Activated naive CD8-positive, alpha-beta T cell treated with anti-CD3 and anti-CD28 coated beads for 36 hours (primary cell): Measurements from ENCODE around the gene NEURL1B. TPM values are rescaled to one million over a fixed set of nuclear protein-coding genes. Genes with fewer than 3 reads are reported as not detected.
"Not testable (repeated sequence)": the region's sequence is repeated elsewhere in the genome, so short reads cannot be mapped to it uniquely, and the experiment has no call there.

Experiments used
- DNase-seq: peaks from one replicate; pipeline ENCODE4 v3.0.0; 2021
- H3K27ac Mint-ChIP-seq: one replicate; pipeline ENCODE4 v1.8.0; 2022; ENCODE audit warnings: mild to moderate bottlenecking, moderate library complexity, mixed read lengths
- H3K27me3 Mint-ChIP-seq: one replicate; pipeline ENCODE4 v1.8.0; 2022; ENCODE audit warnings: mild to moderate bottlenecking, mixed read lengths
- H3K36me3 Mint-ChIP-seq: one replicate; pipeline ENCODE4 v1.8.0; 2021; ENCODE audit warnings: mild to moderate bottlenecking, mixed read lengths
- H3K4me1 Mint-ChIP-seq: one replicate; pipeline ENCODE4 v1.8.0; 2021; ENCODE audit warnings: mixed read lengths
- H3K4me3 Mint-ChIP-seq: one replicate; pipeline ENCODE4 v1.8.0; 2022; ENCODE audit warnings: mild to moderate bottlenecking, moderate library complexity, mixed read lengths
- H3K9me3 Mint-ChIP-seq: one replicate; pipeline ENCODE4 v1.8.0; 2022; ENCODE audit warnings: mixed read lengths
- total RNA-seq, 2 experiments: library from RNA; stranded (reverse); gene quantifications; one replicate each; pipeline ENCODE4 v1.2.3, GENCODE V29; 2021

NEURL1B gene
- total RNA-seq, 2 experiments from 2014 or later, result 0.10 TPM

GRCh38 chr5:172666251-172666650 is 25.2 kb downstream of the NEURL1B start:
- Mint-ChIP-seq H3K27me3 (no peaks in the 10 kb centered on the region), H3K9me3 (peaks cover 1% of the 10 kb centered on the region), H3K27ac (no peak overlapping the region), H3K4me1 (no peaks in the 10 kb centered on the region), H3K36me3 (no peaks in the 10 kb centered on the region), H3K4me3 (no peak overlapping the region)
- no peak for DNase-seq

- Mint-ChIP-seq H3K27me3 (peaks cover 4% of the 10 kb centered on the region), H3K4me3 (no peak overlapping the region), H3K4me1 (no peaks in the 10 kb centered on the region), H3K27ac (no peak overlapping the region), H3K9me3 (peaks cover 1% of the 10 kb centered on the region), H3K36me3 (no peaks in the 10 kb centered on the region)
- DNase-seq, result no peak
Observed at GRCh38 chr5:172667786-172668593, 26.9 kb downstream of the NEURL1B start.

GRCh38 chr5:172668594-172669071 is 27.6 kb downstream of the NEURL1B start:
- Mint-ChIP-seq H3K27me3 (peaks cover 4% of the 10 kb centered on the region), H3K4me1 (no peaks in the 10 kb centered on the region), H3K9me3 (peaks cover 1% of the 10 kb centered on the region), H3K27ac (no peak overlapping the region), H3K4me3 (no peak overlapping the region), H3K36me3 (no peaks in the 10 kb centered on the region)
- no peak for DNase-seq

GRCh38 chr5:172669386-172670004 is 28.4 kb downstream of the NEURL1B start:
- H3K4me1 Mint-ChIP-seq, result no peaks in the 10 kb centered on the region

GRCh38 chr5:172670005-172670402 is 28.9 kb downstream of the NEURL1B start:
- Mint-ChIP-seq H3K4me3 (no peak overlapping the region), H3K9me3 (peaks cover 1% of the 10 kb centered on the region), H3K4me1 (no peaks in the 10 kb centered on the region), H3K36me3 (no peaks in the 10 kb centered on the region), H3K27me3 (peaks cover 4% of the 10 kb centered on the region), H3K27ac (no peak overlapping the region)
- no peak for DNase-seq

More at GRCh38 chr5:172669386-172670004, 28.4 kb downstream of the NEURL1B start:
- Mint-ChIP-seq H3K9me3 (peaks cover 1% of the 10 kb centered on the region), H3K4me3 (no peak overlapping the region), H3K36me3 (no peaks in the 10 kb centered on the region), H3K27ac (no peak overlapping the region), H3K27me3 (peaks cover 4% of the 10 kb centered on the region)
- no peak for DNase-seq

GRCh38 chr5:172670444-172670843 is 29.4 kb downstream of the NEURL1B start:
- no peak for DNase-seq
- H3K4me3 Mint-ChIP-seq, result no peak overlapping the region
- no peaks in the 10 kb centered on the region for H3K4me1 Mint-ChIP-seq
- H3K9me3 Mint-ChIP-seq, result peaks cover 1% of the 10 kb centered on the region
- H3K36me3 Mint-ChIP-seq, result no peaks in the 10 kb centered on the region
- no peak overlapping the region for H3K27ac Mint-ChIP-seq
- peaks cover 4% of the 10 kb centered on the region for H3K27me3 Mint-ChIP-seq

GRCh38 chr5:172671091-172671490 is 30.0 kb downstream of the NEURL1B start:
- no peaks in the 10 kb centered on the region for H3K4me1 Mint-ChIP-seq
- H3K4me3 Mint-ChIP-seq, result no peak overlapping the region
- DNase-seq, result no peak
- H3K27me3 Mint-ChIP-seq, result peaks cover 4% of the 10 kb centered on the region
- peaks cover 1% of the 10 kb centered on the region for H3K9me3 Mint-ChIP-seq
- no peak overlapping the region for H3K27ac Mint-ChIP-seq
- no peaks in the 10 kb centered on the region for H3K36me3 Mint-ChIP-seq

- H3K27ac Mint-ChIP-seq, result no peak overlapping the region
- H3K9me3 Mint-ChIP-seq, result peaks cover 1% of the 10 kb centered on the region
- no peak for DNase-seq
- no peak overlapping the region for H3K4me3 Mint-ChIP-seq
- no peaks in the 10 kb centered on the region for H3K36me3 Mint-ChIP-seq
- H3K4me1 Mint-ChIP-seq, result no peaks in the 10 kb centered on the region
- peaks cover 4% of the 10 kb centered on the region for H3K27me3 Mint-ChIP-seq
Observed at GRCh38 chr5:172672681-172673080, 31.6 kb downstream of the NEURL1B start.

GRCh38 chr5:172674155-172674554 is 33.1 kb downstream of the NEURL1B start:
- peaks cover 1% of the 10 kb centered on the region for H3K9me3 Mint-ChIP-seq
- H3K4me3 Mint-ChIP-seq, result no peak overlapping the region
- H3K4me1 Mint-ChIP-seq, result no peaks in the 10 kb centered on the region
- H3K27ac Mint-ChIP-seq, result no peak overlapping the region
- no peaks in the 10 kb centered on the region for H3K36me3 Mint-ChIP-seq
- DNase-seq, result no peak
- H3K27me3 Mint-ChIP-seq, result peaks cover 4% of the 10 kb centered on the region

GRCh38 chr5:172676914-172677475 is 35.9 kb downstream of the NEURL1B start:
- H3K4me1 Mint-ChIP-seq, result no peaks in the 10 kb centered on the region
- no peaks in the 10 kb centered on the region for H3K36me3 Mint-ChIP-seq
- H3K4me3 Mint-ChIP-seq, result no peak overlapping the region
- H3K9me3 Mint-ChIP-seq, result no peaks in the 10 kb centered on the region
- peaks cover 2% of the 10 kb centered on the region for H3K27me3 Mint-ChIP-seq
- DNase-seq, result no peak
- H3K27ac Mint-ChIP-seq, result no peak overlapping the region

GRCh38 chr5:172678362-172678874 is 37.4 kb downstream of the NEURL1B start:
- H3K36me3 Mint-ChIP-seq, H3K27ac Mint-ChIP-seq: not testable (repeated sequence)

GRCh38 chr5:172678902-172679301 is 37.8 kb downstream of the NEURL1B start:
- H3K27me3 Mint-ChIP-seq, result peaks cover 6% of the 10 kb centered on the region
- no peak for DNase-seq
- H3K27ac Mint-ChIP-seq, result no peak overlapping the region
- H3K9me3 Mint-ChIP-seq, result peaks cover 4% of the 10 kb centered on the region
- H3K36me3 Mint-ChIP-seq, result no peaks in the 10 kb centered on the region
- H3K4me1 Mint-ChIP-seq, result no peaks in the 10 kb centered on the region
- no peak overlapping the region for H3K4me3 Mint-ChIP-seq

More at GRCh38 chr5:172678362-172678874, 37.4 kb downstream of the NEURL1B start:
- H3K27me3 Mint-ChIP-seq, H3K4me3 Mint-ChIP-seq, H3K4me1 Mint-ChIP-seq, H3K9me3 Mint-ChIP-seq, DNase-seq: not testable (repeated sequence)

- Mint-ChIP-seq H3K27me3 (peaks cover 6% of the 10 kb centered on the region), H3K9me3 (peaks cover 4% of the 10 kb centered on the region), H3K27ac (no peak overlapping the region), H3K4me3 (no peak overlapping the region), H3K36me3 (no peaks in the 10 kb centered on the region), H3K4me1 (peaks cover 4% of the 10 kb centered on the region)
- DNase-seq, result no peak
Observed at GRCh38 chr5:172679628-172680212, 38.7 kb downstream of the NEURL1B start.

GRCh38 chr5:172680921-172681320 is 39.9 kb downstream of the NEURL1B start:
- Mint-ChIP-seq H3K9me3 (peaks cover 4% of the 10 kb centered on the region), H3K36me3 (no peaks in the 10 kb centered on the region), H3K4me1 (peaks cover 4% of the 10 kb centered on the region), H3K27ac (no peak overlapping the region), H3K4me3 (no peak overlapping the region), H3K27me3 (peaks cover 6% of the 10 kb centered on the region)
- DNase-seq, result no peak

GRCh38 chr5:172681421-172681820 is 40.4 kb downstream of the NEURL1B start:
- DNase-seq, result no peak
- peaks cover 6% of the 10 kb centered on the region for H3K27me3 Mint-ChIP-seq
- H3K36me3 Mint-ChIP-seq, result no peaks in the 10 kb centered on the region
- no peak overlapping the region for H3K4me3 Mint-ChIP-seq
- H3K9me3 Mint-ChIP-seq, result peaks cover 4% of the 10 kb centered on the region
- peaks cover 4% of the 10 kb centered on the region for H3K4me1 Mint-ChIP-seq
- H3K27ac Mint-ChIP-seq, result no peak overlapping the region
